ENCODE data around the gene INSIG1.

Gene INSIG1

DNA sequence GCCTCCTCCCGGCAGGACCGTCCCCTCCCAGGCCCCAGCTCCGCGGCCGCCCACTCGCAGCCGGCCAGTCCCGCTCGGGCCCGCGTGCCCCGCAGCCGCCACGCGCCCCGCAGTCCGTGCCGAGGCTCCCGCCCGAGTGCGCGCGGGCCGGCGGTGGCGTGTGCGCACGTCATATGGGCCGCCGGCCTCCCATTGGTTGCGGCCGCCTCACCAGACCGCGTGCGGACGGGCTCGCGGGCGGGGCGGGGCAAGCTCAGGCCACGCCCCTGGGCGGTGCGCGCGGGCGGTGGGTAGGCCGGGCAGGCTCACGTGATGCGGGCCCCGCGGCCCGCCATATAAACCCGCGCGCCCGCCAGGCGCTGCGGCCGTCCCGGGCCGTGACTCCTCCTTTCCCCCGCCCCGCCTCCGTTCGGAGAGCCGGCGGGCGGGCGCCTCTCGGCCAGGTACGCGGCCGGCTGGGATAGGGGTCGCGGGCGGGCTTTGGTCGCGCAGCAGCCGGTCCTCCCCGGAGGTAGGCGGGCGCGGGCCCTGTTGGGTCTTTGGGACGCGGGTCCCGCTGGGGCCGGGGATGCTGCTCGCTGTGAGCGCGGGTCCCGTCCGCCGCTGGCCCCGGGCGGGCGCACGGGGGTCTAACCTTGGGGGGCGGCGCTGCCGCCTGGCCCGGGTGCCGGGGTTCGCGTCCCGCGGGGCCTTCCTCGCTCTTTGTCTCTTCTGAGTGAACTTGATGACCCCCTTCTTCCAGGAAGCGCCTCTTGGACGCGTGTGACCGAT is at the start of gene INSIG1:
TSS of gene INSIG1 (plus strand) at position 362 of the 771 bp plus-strand sequence. CDS start at position 770, 408 bp downstream.
- DNase-seq (ENCODE audit: low read depth), result peak; percentile 84

DNA sequence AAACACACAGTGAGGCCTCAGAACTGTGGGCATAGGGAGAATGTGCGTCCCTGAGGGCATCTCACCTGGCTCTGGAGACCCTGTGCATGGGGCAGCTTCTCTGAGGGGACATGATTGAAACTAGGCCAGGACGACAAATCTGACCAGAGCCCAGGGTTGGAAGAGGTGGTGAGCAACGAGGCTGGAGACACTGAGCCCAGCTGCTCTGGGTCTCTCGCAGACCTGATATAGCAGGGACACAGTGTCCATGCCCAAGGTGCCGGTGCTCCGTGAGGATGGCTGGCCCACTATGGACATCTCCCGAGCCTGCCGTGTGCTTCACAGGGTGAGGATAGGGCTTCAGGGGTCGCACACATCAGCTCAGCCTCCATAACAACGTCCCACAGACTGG is 49.3 kb upstream of the INSIG1 start:
- DNase-seq (ENCODE audit: low read depth), result no peak

DNA sequence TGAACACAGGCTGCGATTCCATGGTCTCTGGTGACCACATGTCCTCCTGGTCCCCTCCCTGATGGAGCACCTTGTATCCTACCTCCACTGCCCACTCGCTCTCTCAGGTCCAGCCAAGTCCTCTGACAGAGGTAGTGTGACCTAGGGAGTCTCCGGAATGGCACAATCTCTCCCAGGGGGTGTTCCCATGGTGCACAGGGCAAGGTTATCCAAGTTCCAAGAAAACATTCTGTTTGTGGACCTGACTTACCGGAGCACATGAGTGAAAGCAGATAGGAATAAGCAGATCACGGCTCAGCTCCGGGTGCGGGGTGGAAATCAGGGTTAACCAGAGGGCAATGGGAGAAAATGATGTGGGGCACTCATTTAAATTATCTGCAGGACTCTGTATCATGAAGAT is 45.8 kb upstream of the INSIG1 start:
- DNase-seq (ENCODE audit: low read depth), result no peak

DNA sequence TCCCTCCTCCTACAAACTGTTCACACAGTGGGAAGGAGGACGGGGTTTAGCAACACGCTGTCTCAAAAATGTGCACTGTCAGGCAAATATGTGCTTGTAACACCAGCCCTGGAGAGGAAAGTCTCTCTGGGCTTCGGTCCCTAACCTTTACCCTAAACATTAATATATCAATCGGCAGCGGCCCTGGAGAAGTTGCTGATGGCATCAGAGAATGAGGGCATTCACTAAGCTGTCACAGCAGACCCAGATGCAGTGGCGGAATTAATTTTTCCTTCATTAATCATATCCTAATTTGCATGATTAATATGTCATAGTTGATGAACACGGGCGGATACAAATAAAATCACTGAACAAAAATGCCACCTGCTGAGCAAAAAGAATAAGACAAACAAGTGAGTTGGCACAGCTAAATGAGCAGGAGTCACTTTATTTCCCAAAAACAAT is 45.2 kb upstream of the INSIG1 start:
- DNase-seq (ENCODE audit: low read depth), result no peak

DNA sequence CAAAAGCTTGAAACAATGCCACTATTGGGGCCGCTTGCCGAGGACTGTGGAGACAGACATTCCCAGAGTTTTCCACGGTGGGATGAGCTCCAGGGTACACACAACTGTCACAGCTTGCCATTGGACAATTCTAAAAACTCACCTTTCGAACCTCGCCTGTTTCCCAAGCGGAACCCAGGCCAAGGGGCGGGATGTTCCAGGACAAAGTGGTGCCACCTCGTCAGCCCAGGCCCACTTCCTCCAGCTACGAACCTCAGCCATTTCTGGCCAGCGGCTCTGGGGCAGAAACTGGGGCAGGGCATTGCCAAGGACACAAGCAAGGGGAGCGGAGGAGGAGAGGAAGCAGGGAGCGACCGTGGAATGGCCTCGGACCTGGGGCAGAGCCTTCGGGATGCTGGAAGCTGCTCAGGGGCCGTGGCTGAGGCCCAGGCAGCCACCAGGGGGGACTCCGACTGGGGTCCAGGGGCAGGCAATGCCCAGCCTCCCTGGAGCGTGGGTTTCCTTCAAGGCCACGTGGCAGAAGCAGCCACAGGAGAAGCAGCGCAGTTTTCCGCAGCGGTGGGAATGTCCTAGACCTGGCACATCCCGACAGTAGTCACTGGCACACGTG is 44.7 kb upstream of the INSIG1 start:
- DNase-seq (ENCODE audit: low read depth), result no peak

DNA sequence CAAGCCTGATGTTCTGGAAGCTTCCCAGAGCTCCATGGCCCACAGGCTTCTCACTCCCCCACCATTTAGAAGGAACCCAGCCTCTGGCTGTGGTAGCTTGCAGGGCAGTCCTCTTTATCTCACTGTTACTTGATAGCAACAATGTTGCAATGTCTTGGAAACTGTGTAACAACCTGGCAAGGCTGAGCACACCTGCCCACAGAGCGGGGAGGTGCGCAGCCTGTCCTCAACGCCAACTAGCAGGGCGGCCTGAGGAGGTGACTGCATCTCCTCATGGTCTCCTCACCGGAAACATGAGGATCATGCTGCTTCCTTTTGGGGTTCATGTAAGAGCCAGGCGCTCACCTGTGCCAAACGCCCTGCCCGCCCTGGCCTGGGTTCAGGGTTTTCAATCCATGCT is 43.7 kb upstream of the INSIG1 start:
- no peak for DNase-seq (ENCODE audit: low read depth)

DNA sequence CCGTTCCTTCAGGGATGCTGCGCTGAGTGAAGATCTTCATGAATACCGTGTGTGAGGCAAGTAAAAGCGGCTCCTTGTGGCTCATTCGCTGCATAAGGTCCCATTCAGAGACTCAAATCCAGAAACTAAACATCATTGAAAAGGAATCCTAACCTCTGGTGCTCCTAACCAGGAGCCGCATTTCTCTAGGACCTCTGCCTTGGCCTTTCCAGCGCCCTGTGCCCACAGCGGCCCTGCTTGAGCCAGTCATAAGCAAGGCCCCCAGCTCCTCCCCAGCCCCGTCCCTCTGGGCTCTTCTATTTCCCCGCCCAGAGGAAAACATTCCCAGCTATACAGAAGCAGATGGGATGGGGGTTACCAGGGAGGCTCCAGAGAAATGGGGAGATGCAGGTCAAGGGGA is 42.6 kb upstream of the INSIG1 start:
- no peak for DNase-seq (ENCODE audit: low read depth)

DNA sequence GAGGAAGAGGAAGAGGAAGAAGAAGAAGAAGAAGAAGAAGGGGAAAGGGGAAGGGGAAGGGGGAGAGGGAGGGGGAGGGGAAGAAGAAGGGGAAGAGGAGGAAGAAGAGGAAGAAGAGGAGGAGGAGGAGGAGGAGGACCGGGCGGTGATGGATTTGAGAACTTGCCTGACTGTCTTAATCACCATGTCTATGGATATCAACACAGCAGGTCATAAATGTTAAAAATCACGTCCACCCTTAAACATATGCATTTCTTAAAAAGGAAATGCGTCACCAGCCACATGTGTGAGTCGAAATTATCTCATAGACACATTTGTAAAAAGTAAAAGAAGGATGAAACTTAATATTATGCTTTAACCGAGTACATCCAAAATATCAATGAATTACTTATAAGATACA is 42.1 kb upstream of the INSIG1 start:
- no peak for DNase-seq (ENCODE audit: low read depth)

DNA sequence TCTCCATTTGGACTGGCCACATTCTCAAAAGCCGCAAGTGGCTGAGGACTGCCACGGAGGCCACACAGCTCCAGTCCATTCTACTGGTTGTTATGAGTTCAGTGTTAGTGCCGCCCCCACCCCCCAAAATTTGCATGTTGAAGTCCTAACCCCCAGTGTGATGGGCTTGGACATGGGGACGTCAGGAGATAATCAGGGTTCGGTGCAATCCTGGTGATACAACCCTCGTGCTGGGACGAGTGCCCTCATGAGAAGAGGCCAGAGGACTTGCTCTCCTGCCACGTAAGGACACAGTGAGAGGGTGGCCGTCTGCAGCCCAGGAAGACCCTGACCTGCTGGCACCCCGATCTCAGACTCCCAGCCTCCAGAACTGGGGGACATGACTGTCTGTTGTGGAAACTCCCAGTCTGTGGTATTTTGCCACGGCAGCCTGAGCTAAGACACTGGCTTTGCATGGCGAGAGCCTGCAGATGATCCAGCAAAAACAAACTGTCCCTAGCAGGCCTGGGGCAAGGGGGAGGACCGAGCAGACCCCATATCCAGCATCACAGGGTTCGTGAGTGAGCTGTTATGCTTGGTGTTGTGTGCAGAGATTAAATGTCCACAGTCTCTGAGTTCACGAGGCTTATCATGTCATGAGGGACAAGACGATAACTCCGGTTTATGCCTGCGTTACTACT is 41.5 kb upstream of the INSIG1 start:
- DNase-seq (ENCODE audit: low read depth), result no peak

DNA sequence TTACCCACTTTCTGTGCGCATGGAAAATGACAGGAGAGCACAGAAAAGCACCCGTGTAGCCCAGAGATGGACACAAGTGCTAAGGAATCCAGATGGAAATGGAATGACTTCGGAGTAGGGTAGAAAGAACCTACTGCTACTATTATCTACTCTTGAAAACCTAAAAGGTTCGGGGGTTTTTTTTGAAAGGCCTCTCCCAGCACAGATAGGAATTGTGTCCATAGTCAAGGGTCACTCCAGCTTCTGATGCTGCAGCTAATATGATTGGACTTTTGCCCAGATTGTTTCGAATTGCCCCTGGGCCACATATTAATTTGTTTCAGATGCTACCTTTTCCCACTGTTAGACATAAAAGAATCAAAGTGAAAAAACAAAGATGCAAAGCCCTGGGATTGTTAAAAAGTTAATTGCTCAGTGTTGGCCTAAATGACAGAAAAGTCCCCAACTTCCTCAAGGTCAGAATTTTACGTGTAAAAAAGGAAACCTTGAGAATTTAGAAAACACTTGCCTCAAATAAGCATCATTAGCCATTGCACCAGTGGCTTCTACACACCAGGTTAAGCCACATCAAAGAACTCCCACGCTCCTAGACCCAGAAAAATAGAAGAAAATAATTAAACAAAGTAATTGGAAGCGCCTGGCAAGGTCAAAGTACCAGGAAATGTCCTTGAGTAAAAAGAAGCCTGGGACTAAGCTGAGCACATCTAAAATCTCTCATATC is 40.8 kb upstream of the INSIG1 start:
- no peak for DNase-seq (ENCODE audit: low read depth)

DNA sequence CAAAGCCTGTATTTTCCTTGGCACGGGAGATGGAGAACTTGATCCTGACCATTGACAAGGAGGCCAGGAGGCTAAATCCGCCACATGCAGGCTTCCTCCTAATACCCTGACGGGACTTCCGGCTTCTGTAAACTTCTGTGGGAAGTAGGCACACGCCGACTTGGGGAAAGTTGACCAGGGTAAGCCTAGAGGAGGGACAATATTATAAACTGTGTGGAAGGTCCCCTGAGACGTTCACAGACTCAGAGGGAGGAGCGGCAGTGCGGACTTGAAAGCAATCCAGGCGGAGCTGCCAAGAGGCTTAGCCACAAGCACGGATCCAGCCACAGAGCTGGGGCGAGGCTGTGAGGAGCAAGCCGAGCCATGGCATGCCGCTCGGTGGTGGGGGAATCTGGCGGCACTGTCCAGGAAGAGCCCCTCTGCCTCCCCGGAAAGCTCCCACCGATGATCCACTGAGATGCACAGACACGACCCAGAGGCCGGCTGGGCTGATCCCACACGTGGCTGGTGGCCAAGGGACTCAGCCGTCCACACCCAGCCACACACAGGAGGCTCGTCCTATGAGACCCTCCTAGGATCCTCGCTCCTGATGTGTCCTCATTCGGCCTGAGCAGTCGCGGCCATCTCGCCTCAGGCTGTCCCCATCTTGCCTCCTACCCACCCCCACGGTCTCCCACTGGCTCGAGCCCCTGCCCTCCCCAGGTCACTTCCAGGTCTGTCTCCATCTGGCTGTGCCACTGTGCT is 40.0 kb upstream of the INSIG1 start:
- no peak for DNase-seq (ENCODE audit: low read depth)

DNA sequence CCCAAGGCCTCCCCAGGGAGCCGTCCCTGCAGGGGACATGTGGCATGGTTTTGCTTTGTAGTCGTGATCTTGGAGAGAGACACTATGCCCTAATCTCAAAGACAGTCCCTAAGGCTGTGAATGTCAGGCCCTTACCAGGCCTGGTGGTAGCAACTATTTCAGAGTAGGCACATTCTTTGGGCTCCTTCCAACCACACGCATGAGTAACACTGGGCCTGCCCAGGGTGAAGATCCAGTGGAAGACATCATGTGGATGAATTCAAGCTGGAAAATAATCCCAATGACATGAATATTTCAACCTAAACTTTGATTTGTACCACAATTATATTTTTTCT is 39.5 kb upstream of the INSIG1 start:
- no peak for DNase-seq (ENCODE audit: low read depth)

DNA sequence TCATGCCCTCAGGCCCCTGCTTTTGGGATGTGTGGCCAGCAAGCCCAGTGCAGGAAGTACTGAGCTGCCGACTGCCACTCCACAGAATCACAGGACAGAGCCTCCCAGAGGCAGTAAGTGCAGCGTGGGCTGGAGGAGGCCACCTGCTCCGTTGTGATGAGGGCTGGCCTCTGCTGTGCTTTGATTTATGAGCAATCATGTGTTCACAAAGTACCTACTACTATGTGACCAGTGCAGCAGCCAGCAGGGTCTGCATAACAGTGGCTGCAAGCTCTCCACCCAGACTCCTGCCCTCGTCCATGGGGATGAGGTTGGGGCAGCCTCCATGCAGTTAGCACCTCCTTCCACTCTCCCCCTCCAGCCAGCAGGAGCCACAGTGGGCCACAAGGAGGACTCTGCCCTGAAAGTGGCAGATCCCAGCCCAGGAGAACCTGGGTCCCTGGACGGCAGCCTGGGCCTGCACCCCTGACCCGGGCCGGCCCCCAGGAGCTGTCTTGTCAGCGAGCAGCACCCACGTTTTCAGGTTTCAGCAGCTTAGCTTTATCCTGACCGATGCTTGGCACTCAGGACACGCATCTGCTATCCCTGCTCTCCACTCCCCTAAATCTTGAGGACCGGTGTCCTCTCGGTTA is 37.7 kb upstream of the INSIG1 start:
- DNase-seq (ENCODE audit: low read depth), result no peak

DNA sequence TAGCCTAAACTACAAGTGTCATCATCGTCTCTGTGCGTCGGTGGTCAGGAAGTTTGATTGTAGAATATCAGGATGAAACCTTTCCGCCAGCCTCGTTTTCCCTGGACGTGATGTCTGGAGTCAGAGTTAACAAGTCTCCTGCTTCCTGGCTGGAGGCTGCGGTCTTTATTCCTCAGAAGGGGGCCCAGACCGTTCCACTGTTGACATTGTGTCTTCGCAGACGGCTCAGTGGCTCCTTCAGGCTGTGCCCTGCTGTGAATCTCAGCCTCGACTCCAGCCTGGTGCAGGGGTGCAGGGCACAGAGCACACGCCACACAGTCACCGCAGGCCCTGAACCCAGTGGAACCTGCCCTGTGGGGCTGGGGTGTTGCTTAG is 37.2 kb upstream of the INSIG1 start:
- DNase-seq (ENCODE audit: low read depth), result no peak

DNA sequence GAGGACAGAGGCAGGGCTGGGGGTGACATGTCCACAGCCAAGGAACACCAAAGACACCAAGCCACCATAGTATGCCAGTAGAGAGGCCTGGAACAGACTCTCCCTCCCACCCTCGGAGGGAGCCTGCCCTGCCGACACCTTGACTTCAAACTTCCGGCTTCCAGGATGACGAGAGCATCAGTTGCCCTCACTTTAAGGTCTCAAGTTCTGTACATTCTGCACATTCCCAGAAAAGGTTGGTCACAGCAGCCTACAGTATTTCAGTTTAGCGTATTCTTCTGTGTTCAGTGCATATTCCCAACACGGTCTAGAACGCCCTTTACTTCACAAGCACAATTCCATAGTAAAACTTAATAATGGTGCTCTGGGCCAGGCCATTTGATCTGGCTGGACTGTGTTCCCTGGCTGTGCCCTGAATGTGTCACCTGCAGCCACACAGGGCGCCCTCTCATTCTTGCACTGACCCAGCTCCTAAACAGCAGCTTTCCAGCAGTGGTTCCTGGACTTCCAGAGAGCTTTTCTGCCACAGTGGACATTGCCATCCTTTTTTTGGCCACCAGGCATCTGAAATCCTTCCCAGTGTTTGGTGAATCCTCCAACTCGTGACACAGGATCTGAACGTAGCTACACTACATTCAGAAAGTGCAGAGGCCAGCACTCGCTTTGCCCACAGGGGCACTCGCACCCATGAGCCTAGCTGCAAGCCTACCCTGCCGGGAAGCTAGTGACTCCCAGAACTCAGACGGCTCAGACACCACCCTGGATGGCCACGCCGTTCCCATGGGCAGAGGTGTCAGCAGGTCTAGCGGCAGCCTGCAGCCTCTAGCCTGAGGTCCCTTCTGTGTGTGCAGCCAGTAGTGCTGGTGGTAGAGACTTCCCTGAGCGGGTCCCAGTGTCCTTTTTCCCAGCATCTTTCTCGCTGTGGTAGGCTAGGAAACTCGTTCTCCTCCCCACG is 36.4 kb upstream of the INSIG1 start:
- DNase-seq (ENCODE audit: low read depth), result no peak

DNA sequence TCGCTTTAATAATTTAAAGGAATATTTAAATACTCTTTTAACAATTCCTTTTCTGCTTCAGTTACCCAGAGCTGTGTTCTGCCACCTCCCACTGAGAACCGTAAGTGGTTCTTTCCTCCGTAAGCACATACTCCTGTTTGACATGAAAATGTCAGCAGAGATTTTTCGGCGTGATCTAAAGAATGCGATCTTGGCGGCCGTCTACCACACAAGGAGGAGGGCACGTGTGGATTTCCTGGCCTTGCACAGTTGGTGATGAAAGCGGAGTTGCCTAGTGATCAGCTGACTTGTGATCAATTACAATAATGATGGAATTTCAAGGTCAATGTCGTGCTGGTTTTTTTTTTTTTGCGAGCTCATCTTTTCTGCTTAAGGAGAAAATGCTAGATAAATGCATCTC is 35.6 kb upstream of the INSIG1 start:
- no peak for DNase-seq (ENCODE audit: low read depth)

DNA sequence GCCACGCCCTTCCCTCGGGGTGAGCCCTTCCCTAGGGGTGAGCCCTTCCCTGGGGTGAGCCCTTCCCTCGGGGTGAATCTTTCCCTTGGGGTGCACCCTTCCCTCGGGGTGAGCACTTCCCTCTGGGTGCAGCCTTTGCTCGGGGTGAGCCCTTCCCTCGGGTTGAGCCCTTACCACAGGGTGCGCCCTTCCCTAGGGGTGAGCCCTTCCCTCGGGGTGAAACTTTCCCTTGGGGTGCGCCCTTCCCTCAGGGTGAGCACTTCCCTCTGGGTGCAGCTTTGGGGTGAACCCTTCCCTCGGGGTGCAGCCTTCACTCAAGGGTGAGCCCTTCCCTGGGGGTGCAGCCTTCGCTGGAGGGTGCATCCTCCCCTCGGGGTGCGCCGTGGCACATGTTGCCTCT is 34.6 kb upstream of the INSIG1 start:
- DNase-seq (ENCODE audit: low read depth), result no peak

DNA sequence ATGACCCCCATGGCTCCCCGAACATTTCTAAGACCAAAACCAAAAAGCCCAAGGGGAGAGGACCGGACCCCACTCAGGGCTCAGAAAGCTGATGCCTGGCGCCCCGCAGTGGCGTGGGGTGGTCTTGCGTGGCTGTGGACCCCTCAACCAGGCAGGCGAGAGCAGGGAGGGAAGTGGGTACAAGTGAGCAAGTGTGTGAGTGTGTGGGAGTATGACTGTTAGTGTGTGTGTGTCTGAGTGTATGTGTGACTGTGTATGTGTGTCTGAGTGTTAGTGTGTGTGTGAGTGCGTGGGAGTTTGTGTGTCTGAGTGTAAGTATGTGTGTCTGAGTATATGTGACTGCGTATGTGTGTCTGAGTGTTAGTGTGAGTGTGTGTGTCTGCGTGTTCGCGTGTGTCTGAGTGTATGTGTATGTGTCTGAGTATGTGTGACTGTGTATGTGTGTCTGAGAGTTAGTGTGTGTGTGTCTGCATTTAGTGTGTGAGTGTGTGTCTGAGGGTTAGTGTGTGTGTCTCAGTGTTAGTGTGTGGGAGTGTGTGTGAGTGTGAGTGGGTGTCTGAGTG is 34.0 kb upstream of the INSIG1 start:
- no peak for DNase-seq (ENCODE audit: low read depth)

DNA sequence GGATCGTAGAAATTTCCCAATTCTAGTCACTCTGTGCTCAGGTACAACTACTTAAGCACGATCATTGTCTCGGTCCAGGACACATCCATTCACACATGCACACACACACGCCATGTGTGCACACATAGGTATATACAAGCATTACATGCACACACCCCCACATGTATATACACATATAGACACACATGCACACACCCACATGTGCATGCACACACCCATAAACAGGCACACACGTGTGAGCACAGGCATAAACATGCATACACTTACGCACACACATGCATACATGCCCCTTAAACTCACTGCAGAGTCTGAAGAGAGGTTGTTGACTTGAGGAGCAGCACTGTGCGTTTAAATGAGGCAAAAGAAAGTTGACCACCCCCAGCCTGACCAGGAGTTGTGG is 32.5 kb upstream of the INSIG1 start:
- DNase-seq (ENCODE audit: low read depth), result no peak

DNA sequence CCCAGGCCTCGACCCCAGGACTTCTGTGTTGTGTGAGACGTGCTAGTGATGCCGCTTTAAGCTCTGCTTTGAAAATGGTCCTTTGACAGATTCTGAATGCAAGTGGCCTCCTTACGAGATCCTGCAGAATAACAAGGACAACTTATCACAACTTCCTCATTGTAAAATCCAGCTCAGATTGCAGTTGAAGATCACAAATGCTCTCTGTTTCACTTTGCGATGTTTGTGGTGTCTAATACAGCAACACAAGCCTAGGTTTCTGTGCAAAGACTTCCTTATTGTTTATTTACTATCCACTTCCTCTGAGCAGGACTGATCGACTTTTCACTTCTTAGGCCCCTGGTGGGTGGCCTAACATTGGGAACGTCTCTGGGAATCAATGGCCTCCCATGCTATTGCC is 31.7 kb upstream of the INSIG1 start:
- DNase-seq (ENCODE audit: low read depth), result no peak

Measured in stimulated activated CD8-positive, alpha-beta memory T cell treated with anti-CD3 and anti-CD28 coated beads, Interleukin-4, amount 100 ng/mL, for 24 hours (primary cell).